Measurements from ENCODE around the gene FBXL4. TPM values are rescaled to one million over a fixed set of nuclear protein-coding genes. Genes with fewer than 3 reads are reported as not detected.

Gene FBXL4
- polyA plus RNA-seq, 1 experiment = 10.5 TPM

- CTCF ChIA-PET = interaction anchor here (0.9 to 1.2 kb wide), 2 partner anchors 18 to 65 kb away, joined by 3 to 4 read pairs; no protein-coding TSS in a partner anchor
- no peak for TF ChIP-seq CTCF (IDR thresholded peaks at IDR 0.05; ENCODE audit: insufficient read depth, low read depth, low read length)
- POLR2A ChIA-PET = no interaction called here
- DNase-seq (ENCODE audit: low read depth) = no peak
- no peaks in the 10 kb centered on the region for H3K36me3 ChIP-seq (ENCODE audit: control insufficient read depth, insufficient read depth, low read length)
- no peak overlapping the region for H3K4me3 ChIP-seq (ENCODE audit: low read depth, low read length)
- H3K27me3 ChIP-seq (ENCODE audit: control insufficient read depth, insufficient read depth, low read length) = peaks cover 54% of the 10 kb centered on the region
Measured at GRCh38 chr6:98827295-98828159, 120.2 kb downstream of the FBXL4 start.

- no peak for TF ChIP-seq CTCF (IDR thresholded peaks at IDR 0.05; ENCODE audit: insufficient read depth, low read depth, low read length)
- no peak overlapping the region for H3K4me3 ChIP-seq (ENCODE audit: low read depth, low read length)
- H3K27me3 ChIP-seq (ENCODE audit: control insufficient read depth, insufficient read depth, low read length) = peaks cover 41% of the 10 kb centered on the region
- CTCF ChIA-PET = no interaction called here
- no peaks in the 10 kb centered on the region for H3K36me3 ChIP-seq (ENCODE audit: control insufficient read depth, insufficient read depth, low read length)
- POLR2A ChIA-PET = no interaction called here
- DNase-seq (ENCODE audit: low read depth) = no peak
Measured at GRCh38 chr6:98825600-98826230, 122.0 kb downstream of the FBXL4 start.

- DNase-seq (ENCODE audit: low read depth) = no peak
- H3K27me3 ChIP-seq (ENCODE audit: control insufficient read depth, insufficient read depth, low read length) = peaks cover 38% of the 10 kb centered on the region
- no peak for TF ChIP-seq CTCF (IDR thresholded peaks at IDR 0.05; ENCODE audit: insufficient read depth, low read depth, low read length)
- ChIA-PET POLR2A (no interaction called here), CTCF (no interaction called here)
- no peaks in the 10 kb centered on the region for H3K36me3 ChIP-seq (ENCODE audit: control insufficient read depth, insufficient read depth, low read length)
- no peak overlapping the region for H3K4me3 ChIP-seq (ENCODE audit: low read depth, low read length)
Measured at GRCh38 chr6:98824902-98825599, 122.7 kb downstream of the FBXL4 start.

- POLR2A ChIA-PET = no interaction called here
- no peak for DNase-seq (ENCODE audit: low read depth)
- CTCF ChIA-PET = no interaction called here
- TF ChIP-seq CTCF (IDR thresholded peaks at IDR 0.05; ENCODE audit: insufficient read depth, low read depth, low read length) = no peak
- Histone ChIP-seq H3K36me3 (ENCODE audit: control insufficient read depth, insufficient read depth, low read length) (no peaks in the 10 kb centered on the region), H3K4me3 (ENCODE audit: low read depth, low read length) (no peak overlapping the region), H3K27me3 (ENCODE audit: control insufficient read depth, insufficient read depth, low read length) (peaks cover 38% of the 10 kb centered on the region)
Measured at GRCh38 chr6:98824162-98824901, 123.4 kb downstream of the FBXL4 start.
